ENCODE measurements around the gene STKLD1. TPM values are rescaled to one million over a fixed set of nuclear protein-coding genes. Genes with fewer than 3 reads are reported as not detected.

Gene STKLD1
- total RNA-seq, 1 experiment from 2014 or later, result 3.4 TPM

GRCh38 chr9:133351908-133352634, 24.1 kb upstream of the STKLD1 start:
- no peaks in the 10 kb centered on the region for H3K27me3 ChIP-seq (replicated peaks; ENCODE audit: control insufficient read depth, insufficient read depth, low read length)
- peaks cover 16% of the 10 kb centered on the region for H3K36me3 ChIP-seq (ENCODE audit: control insufficient read depth, insufficient read depth, low read length)
- TSS peak; percentile 12 for BruUV-seq (replicated peaks)
- peaks cover 2% of the 10 kb centered on the region for H3K4me1 Mint-ChIP-seq (ENCODE audit: low read depth, unreplicated experiment)
- POLR2A ChIA-PET, result interaction anchor here (0.6 to 1.1 kb wide), 2 partner anchors 13 to 706 kb away, joined by 4 to 5 read pairs; no protein-coding TSS in a partner anchor
- no peak overlapping the region for H3K4me3 ChIP-seq (ENCODE audit: low read depth, low read length)
- no peaks in the 10 kb centered on the region for H3K27me3 Mint-ChIP-seq (ENCODE audit: insufficient read depth, unreplicated experiment)
- DNase-seq, result peak; percentile 70 to 81
- H3K9me3 Mint-ChIP-seq (ENCODE audit: unreplicated experiment), result no peaks in the 10 kb centered on the region
- CTCF ChIA-PET, result no interaction called here
- TF ChIP-seq, protein P1, sequence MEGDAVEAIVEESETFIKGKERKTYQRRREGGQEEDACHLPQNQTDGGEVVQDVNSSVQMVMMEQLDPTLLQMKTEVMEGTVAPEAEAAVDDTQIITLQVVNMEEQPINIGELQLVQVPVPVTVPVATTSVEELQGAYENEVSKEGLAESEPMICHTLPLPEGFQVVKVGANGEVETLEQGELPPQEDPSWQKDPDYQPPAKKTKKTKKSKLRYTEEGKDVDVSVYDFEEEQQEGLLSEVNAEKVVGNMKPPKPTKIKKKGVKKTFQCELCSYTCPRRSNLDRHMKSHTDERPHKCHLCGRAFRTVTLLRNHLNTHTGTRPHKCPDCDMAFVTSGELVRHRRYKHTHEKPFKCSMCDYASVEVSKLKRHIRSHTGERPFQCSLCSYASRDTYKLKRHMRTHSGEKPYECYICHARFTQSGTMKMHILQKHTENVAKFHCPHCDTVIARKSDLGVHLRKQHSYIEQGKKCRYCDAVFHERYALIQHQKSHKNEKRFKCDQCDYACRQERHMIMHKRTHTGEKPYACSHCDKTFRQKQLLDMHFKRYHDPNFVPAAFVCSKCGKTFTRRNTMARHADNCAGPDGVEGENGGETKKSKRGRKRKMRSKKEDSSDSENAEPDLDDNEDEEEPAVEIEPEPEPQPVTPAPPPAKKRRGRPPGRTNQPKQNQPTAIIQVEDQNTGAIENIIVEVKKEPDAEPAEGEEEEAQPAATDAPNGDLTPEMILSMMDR (IDR thresholded peaks at IDR 0.05; ENCODE audit: insufficient read depth in 1 of 2, low read depth in 1 of 2, low read length in 1 of 2, severe bottlenecking in 1 of 2, unreplicated experiment in 1 of 2), result peak; percentile 43 to 47
- peaks cover 93% of the 10 kb centered on the region for H3K36me3 Mint-ChIP-seq (ENCODE audit: insufficient read depth, unreplicated experiment)
- intact Hi-C loops (cut with micrococcal nuclease; ENCODE audit: unreplicated experiment), result no loop called here
- H3K27ac Mint-ChIP-seq (ENCODE audit: unreplicated experiment), result no peak overlapping the region
- H3K9me3 ChIP-seq, result no peaks in the 10 kb centered on the region
- no peak overlapping the region for H3K4me3 Mint-ChIP-seq (ENCODE audit: unreplicated experiment)
- peaks cover 12% of the 10 kb centered on the region for H3K4me1 ChIP-seq

- Mint-ChIP-seq H3K4me1 (ENCODE audit: low read depth, unreplicated experiment) (no peaks in the 10 kb centered on the region), H3K9me3 (ENCODE audit: unreplicated experiment) (no peaks in the 10 kb centered on the region), H3K27ac (ENCODE audit: unreplicated experiment) (no peak overlapping the region), H3K4me3 (ENCODE audit: unreplicated experiment) (no peak overlapping the region), H3K27me3 (ENCODE audit: insufficient read depth, unreplicated experiment) (no peaks in the 10 kb centered on the region), H3K36me3 (ENCODE audit: insufficient read depth, unreplicated experiment) (peaks cover 94% of the 10 kb centered on the region)
- CTCF ChIA-PET, result no interaction called here
- no TSS peak for BruUV-seq (replicated peaks)
- Histone ChIP-seq H3K27me3 (replicated peaks; ENCODE audit: control insufficient read depth, insufficient read depth, low read length) (no peaks in the 10 kb centered on the region), H3K36me3 (ENCODE audit: control insufficient read depth, insufficient read depth, low read length) (peaks cover 16% of the 10 kb centered on the region), H3K9me3 (no peaks in the 10 kb centered on the region), H3K4me1 (peaks cover 19% of the 10 kb centered on the region), H3K4me3 (ENCODE audit: low read depth, low read length) (no peak overlapping the region)
- POLR2A ChIA-PET, result interaction anchor here (0.6 to 1.3 kb wide), 3 partner anchors 14 to 107 kb away, joined by 4 to 5 read pairs (median 4); partner anchors contain the start of genes CACFD1 and SURF6
- DNase-seq, result no peak
- TF ChIP-seq, protein P1 (IDR thresholded peaks at IDR 0.05; ENCODE audit: insufficient read depth in 1 of 2, low read depth in 1 of 2, low read length in 1 of 2, severe bottlenecking in 1 of 2, unreplicated experiment in 1 of 2), result no peak
- intact Hi-C loops (cut with micrococcal nuclease; ENCODE audit: unreplicated experiment), result no loop called here
These were observed 23.4 kb upstream of the STKLD1 start for GRCh38 chr9:133352635-133353340.

DNA sequence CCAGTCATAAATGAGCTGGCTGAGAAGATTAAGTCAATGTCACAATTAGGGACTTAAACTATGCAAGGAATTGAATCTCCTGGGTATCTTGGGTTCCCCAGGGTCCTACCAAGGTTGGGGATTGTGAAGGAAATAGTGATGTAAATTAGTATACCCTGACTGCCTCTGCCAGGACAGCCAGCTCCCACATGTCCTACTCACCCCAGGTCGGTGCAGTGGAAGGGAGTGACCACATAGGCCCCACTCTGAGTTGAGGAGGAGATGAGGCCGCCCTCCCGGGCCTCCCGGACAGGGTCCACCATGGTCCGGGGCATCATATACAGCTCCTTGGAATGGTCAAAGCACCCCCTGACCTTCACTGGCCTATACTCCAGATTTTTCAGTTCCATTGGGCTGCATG, 22.6 kb upstream of the STKLD1 start:
- Histone ChIP-seq H3K36me3 (ENCODE audit: control insufficient read depth, insufficient read depth, low read length) (peaks cover 16% of the 10 kb centered on the region), H3K27me3 (replicated peaks; ENCODE audit: control insufficient read depth, insufficient read depth, low read length) (no peaks in the 10 kb centered on the region), H3K4me3 (ENCODE audit: low read depth, low read length) (no peak overlapping the region), H3K4me1 (peaks cover 19% of the 10 kb centered on the region), H3K9me3 (no peaks in the 10 kb centered on the region)
- CTCF ChIA-PET, result no interaction called here
- no peaks in the 10 kb centered on the region for H3K27me3 Mint-ChIP-seq (ENCODE audit: insufficient read depth, unreplicated experiment)
- no peaks in the 10 kb centered on the region for H3K9me3 Mint-ChIP-seq (ENCODE audit: unreplicated experiment)
- H3K36me3 Mint-ChIP-seq (ENCODE audit: insufficient read depth, unreplicated experiment), result peaks cover 94% of the 10 kb centered on the region
- no peak overlapping the region for H3K27ac Mint-ChIP-seq (ENCODE audit: unreplicated experiment)
- H3K4me1 Mint-ChIP-seq (ENCODE audit: low read depth, unreplicated experiment), result peaks cover 6% of the 10 kb centered on the region
- no peak for DNase-seq
- POLR2A ChIA-PET, result interaction anchor here (0.6 to 1.3 kb wide), 3 partner anchors 13 to 106 kb away, joined by 4 to 5 read pairs (median 4); partner anchors contain the start of genes CACFD1 and SURF6
- TF ChIP-seq, protein P1 (IDR thresholded peaks at IDR 0.05; ENCODE audit: insufficient read depth in 1 of 2, low read depth in 1 of 2, low read length in 1 of 2, severe bottlenecking in 1 of 2, unreplicated experiment in 1 of 2), result no peak
- intact Hi-C loops (cut with micrococcal nuclease; ENCODE audit: unreplicated experiment), result no loop called here
- no TSS peak for BruUV-seq (replicated peaks)
- H3K4me3 Mint-ChIP-seq (ENCODE audit: unreplicated experiment), result no peak overlapping the region
